ENCODE results near the gene TARBP2.
"Not testable (repeated sequence)": the region's sequence is repeated elsewhere in the genome, so short reads cannot be mapped to it uniquely, and the experiment has no call there.

The TARBP2 gene

DNA sequence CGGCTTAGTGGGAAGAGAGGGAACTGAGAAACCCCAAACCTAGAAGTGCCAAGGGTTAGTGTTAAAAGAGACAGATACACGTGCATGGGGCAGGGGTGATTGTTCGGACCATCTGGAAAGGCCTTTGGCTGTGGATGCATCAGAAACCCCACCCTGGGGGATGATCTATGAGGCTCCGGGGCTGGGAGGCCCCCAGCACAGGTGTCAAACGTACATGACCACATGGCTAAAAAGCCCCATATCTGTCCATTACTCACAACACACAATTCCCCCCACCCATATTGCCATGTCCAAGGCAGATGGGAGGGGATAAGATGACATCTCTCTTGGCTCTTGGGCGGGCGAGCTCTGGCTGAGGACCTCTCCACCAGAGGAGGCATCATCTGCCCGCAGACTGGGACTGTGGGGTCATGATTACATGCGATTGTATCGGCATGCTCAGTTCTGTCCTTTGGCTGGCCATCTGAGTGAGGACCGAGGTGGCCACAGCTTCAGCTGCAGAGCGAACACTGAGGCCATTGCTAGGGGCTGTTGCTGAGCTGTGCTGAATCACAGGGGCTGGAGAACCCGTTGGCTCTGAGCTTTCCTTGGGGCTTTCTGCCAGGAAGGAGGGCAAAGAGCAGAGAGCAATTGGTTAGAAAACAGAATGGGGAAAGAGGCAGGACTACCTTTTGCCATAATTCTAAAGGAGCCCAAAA lies 15.8 kb downstream of the TARBP2 start:
- DNase-seq = no peak

DNA sequence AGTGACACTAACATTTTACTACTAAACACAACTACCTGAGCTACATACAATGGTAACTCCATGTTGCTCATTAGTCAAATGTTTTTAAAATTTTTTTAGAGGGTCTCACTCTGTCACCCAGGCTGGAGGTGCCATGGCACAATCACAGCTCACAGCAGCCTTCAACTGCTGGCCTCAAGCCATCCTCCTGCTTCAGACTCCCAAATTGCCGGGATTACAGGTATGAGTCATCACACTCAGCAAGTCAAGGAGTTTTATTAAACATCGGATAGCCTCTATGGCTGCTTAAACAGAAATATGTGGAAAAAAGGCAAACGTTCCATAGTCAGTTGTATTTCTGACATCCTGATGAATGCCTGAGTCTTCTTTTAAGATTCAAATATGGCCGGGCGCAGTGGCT lies 17.3 kb downstream of the TARBP2 start:
- no peak for DNase-seq

DNA sequence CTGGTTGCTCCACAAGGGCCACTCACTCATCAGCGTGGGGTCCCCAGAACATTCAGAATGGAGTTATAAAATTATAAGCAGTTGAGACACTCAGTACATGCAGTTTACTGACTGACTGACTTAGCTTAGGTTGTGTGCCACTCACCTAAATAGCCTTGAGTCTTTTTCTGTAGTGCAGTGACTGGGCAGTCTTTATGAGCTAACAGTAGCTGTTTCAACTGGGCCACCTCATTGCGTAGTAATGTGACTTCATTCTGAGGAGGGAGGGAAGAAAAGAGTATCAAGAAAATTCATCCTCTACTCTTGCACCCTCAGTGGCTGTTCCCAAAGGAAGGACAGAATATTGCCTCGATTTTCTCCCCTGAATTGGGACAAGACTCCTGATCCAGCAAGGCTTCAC lies 22.0 kb downstream of the TARBP2 start:
- DNase-seq = no peak

DNA sequence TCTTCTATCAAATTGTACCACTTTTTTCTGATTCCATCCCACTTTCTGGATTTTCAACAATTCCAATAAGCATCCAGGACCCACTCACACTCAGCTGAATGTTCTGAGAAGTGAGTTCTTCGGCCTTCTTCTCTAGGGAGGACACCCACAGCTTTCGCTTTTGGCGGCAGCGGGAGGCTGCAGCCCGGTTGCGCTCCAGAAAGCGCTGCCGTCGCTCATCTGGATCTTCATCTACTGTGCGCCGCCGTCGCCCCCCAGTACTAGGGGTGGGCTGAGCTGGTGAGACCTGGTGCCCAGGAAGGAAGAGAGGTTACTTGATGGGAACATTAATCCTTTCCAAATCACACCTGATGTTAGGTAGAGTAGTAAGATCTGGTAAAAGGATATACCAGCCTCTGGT lies 23.4 kb downstream of the TARBP2 start:
- DNase-seq = no peak

DNA sequence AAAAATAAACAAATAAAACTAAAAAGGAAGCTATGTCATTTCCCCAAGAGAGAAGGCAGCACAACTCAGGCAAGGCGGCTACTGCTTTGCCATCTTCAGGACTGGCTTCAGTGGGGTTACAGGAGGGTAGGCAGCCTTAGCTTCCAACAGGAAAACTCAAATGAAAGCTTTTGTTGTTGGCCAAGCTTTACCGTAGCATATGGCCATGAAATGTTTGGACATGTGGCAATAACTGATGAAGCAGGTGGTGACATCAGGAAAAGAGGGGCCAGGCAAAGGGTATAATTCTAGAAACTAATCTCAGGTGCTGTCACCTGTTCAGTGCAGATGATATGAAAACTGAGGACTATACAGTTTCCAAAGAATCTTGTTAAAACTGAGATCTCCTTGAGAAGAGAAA lies 29.0 kb downstream of the TARBP2 start:
- DNase-seq = no peak

DNA sequence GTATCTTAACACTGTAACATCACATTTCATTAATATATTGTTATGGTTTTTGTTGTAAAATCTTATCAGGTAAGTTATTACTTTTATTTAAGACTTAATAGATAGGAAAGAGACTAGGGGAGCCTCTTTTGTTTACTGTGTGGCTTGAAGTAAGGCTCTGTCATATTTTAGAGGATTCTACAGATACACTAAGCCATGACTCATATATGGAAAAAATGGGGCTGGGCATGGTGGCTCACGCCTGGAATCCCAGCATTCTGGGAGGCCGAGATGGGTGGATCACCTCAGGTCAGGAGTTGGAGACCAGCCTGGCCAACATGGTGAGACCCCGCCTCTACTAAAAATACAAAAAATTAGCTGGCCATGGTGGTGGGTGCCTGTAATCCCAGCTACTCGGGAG lies 29.8 kb downstream of the TARBP2 start:
- no peak for DNase-seq

DNA sequence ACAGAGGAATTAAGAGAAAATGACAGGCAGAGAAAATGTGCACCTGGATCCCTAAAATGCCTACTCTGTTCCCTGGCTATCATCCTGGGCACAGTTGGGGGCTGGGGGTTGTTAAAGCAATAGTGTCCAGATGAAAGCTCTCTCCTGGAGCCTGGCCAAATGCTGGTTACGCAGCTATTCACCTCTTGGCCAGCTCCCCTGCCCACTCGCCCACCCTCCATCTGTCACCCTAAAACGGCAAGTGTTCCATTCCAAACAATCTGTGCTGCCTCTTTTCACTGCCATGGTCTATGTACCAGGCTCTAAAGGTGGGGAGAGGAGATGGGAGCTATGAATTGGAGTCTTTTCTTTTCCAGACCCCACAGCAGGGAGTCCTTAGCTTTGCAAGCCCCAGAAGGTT lies 30.9 kb downstream of the TARBP2 start:
- no peak for DNase-seq

DNA sequence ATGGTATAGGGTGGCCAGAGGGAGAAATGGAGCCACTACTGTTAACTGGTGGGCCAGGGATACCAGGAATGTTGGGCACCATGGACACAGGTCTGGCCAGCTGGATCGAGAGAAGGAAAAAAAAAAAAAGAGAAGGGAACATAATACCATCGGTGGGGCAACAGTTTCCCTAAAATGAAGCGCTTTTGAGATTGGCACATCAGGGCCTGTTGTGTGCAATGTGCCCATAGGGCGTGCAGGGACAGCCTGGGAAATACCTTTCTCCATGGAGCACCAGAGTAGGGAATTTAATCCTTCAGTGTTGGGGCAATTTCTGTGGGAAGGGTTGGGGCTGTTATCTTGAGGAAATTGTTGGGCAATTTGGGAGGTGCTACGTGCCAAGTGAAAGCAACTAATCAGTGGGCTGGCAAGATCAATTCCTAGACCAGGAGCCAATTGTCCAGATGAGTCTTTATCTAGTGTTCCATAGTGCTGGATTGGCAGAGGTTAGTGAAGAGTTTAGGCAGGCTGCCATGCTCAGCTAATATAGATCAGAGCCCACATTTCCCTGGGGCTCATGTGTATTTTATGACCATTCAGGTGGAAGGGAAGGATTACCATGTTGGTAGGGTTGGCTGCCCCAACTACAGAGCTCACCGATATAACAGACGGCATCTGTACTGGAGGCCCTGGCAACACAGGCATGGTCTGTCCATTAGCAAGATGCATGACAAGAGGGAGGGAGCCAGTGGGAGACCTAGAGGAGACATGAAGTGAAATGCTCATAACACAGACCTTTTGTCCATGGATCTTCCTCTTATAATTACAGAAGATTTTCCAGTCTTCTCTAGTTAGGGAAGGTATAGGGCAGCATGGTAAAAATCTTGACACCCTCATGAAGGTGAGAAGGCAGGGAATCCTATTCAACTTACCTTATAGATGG lies 31.7 kb downstream of the TARBP2 start:
- DNase-seq = no peak

DNA sequence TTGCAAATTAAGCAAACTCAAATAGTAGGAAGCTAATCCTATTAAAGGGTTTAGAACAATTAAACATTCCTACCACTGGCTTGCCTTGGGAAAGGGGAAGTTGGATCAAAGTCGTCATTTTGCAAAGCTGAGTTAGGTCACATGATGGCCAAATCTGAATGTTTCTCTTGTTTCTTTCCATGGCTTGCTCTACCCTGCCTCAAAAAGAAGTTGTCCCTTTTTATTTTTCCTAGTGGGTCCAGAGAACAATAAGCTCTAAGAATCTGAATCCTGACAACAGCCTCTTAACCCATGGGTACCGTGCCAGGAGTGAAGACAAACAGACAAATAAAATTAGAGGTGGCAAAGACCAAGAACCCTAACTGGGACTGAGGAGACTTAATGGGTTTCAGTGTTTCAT lies 32.4 kb downstream of the TARBP2 start:
- DNase-seq = no peak

DNA sequence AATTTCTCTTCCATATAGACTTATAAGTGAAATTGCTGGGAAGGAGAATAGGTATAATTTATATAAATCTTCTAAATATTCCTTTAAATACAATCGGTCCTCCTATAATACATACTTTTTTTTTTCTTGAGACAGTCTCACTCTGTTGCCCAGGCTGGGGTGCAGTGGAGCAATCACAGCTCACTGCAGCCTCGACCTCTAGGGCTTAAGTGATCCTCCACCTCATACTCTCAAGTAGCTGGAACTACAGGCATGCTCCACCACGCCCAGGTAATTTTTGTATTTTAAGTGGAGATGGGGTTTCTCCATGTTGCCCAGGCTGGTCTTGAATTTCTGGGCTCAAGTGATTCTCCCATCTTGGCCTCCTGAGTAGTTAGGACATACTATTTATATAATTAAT lies 35.9 kb downstream of the TARBP2 start:
- no peak for DNase-seq

DNA sequence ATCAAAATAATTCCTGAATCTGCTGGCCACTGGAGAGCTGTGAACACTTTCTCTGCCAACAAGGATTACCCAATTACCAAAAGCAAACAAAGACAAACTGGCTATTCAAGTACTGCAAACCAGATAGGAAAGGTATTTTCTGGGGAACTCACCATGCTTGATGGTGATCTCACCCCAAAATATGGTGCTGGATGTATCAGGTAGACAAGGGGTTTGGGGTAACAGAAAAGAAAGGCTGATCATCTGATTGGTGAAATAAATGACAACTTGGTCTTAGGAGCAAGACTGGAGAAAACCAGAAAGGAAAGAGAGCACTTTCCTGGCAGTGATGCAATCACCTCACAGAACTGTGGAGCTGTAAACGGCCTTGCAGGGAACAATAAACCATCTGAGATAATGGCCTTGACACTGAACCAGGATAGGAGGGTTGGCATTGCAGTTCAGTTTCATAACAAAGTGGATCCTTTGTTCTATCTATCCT lies 37.2 kb downstream of the TARBP2 start:
- DNase-seq = no peak

DNA sequence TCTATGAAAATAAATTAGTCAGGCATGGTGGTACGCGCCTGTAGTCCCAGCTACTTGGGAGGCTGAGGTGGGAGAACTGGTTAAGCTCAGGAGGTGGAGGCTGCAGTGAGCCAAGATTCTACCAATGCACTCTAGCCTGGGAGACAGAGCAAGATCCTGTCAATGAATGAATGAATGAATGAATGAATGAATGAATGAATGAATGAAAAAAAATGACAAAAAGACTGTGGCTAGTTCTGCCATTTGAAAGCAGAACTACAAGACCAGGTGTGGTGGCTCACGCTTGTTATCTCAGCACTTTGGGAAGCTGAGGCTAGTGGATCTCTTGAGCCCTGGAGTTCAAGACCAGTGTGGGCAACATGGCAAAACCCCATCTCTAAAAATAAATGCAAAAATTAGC lies 38.4 kb downstream of the TARBP2 start:
- DNase-seq = no peak

DNA sequence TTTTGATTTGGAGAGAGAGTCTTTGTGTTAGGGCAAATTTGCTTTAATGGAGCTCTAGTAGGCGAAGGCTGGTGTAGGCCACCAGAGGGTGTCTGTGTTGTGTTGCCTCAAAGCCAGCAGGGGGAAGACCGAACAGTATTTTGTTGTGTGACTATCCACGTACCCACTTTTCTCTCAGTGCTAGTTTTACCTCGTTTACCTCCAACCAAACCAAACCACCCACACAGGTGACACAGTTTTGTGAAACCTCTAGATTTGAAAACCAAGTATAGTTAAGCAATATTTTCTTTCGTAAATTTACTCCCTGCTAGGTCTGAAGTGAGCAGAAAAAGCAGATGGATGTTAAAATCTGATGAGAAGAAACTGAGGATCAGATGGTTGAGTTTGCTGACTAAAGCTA lies 42.5 kb downstream of the TARBP2 start:
- DNase-seq = peak; percentile 47 to 68

DNA sequence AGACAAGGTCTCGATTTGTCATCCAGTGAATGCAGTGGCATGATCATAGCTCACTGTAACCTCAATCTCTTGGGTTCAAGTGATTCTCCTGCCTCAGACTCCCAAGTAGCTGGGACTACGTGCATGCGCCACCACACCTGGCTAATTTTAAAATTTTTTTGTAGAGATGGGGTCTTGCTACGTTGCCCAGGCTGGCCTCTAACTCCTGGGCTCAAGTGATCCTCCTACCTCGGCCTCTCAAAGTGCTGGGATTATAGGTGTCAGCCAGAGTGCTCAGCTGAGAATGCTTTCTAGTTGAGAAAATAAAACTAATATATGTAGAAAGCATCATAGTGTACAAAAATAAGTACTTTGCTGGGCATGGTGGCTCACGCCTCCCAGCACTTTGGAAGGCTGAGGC lies 47.3 kb downstream of the TARBP2 start:
- DNase-seq = not testable (repeated sequence)

DNA sequence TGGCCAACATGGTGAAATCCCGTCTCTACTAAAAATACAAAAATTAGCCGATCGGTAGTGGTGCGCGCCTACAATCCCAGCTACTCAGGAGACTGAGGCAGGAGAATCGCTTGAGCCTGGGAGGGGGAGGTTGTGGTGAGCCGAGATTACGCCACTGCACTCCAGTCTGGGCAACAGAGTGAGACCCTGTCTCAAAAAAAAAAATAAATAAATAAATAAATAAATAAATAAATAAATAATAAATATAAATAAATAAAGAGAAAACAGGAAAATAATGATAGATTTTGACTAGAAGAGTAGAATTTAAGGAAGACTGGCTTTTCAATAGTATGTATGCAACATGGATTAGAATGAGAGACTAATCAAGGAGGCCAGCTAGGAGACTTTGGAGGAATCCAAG lies 49.0 kb downstream of the TARBP2 start:
- not testable (repeated sequence) for DNase-seq

DNA sequence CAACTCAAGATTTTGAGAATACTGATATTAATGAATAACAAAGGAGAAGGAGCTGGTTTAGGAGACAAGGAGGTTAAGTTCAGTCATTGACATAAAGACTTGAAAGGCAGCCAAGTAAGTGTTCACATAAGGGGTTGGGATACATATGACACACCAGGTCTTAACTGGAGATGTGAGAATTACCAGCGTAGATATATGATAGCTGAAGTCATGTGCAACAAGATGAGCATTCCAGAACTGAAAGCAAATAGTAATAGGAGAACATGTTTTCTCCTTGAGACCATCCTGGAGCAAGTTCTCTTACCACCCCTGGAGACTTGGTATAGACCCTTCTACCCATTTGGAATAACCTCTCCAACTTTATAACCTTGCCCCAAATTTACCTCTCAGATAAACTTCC lies 49.5 kb downstream of the TARBP2 start:
- no peak for DNase-seq

DNA sequence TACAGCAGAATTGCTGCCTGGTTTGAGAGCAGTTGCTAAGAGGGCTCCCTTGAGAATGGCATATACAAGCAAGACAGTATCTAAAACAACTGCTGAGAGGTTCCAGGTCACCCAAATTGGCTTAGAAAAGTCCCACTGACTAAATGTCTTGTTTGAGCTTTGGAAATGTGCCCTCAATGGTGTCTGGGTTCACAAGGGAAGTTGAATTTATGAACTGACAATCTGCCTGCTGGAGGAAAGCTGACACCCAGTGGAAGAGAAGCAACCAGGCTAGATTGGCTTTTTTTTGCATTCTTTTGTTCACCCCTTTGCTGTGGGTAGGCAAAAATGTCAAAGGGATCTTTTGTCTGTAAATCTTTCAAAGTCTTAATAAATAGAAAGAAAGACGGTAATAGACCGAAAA lies 50.8 kb downstream of the TARBP2 start:
- DNase-seq = no peak

DNA sequence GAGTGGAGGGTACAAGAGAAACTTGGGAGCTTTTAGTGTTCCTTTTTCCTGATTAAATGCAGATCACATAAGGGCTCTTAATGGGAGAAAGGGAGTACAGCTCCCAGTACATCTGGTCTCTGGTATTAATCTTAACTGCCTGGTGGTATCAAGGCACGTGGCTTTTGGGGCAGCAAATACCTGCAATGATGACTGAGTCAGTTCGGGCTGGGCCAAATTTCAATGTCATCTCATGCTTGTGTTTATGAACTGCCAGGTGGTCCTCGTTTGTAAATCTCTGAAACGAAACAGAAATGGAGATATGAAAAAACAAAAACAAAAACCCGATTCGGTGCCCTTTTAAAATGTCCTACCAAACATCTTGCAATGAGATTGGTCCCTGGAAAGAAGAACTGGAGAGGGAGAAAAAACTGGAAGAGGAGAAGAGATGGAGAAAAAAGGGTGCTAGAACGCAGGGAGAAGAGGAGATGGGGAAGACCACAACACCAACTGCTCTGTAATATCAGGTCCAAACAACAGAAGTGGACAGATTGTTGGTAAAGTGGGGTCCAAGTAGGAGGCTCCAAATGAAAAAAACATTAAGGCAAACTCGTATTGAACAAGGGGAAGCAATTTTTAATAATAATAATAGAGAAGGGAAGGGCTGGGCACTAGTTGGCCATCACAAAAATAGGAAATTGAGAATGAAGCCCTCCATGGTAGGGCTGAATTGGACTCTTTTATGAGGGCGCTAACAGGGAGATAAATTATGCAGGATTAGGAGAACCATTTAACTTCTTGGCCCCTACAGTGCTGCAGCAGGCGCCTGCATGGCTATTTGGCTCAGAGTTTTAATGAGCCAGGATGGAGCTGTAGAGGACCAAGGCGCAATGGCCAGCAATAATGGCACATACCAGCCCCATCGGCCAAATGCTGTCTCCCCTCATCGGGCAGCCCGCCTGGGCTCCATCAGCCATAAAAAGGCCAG lies 51.6 kb downstream of the TARBP2 start:
- no peak for DNase-seq
